NCI-H2107 (cell line): Measurements from ENCODE around the gene OR51B6.
"Not testable (repeated sequence)": the region's sequence is repeated elsewhere in the genome, so short reads cannot be mapped to it uniquely, and the experiment has no call there.

Experiments used
- DNase-seq: peaks from one replicate; lab custom pipeline; 2025; lab: John Stamatoyannopoulos, UW

The OR51B6 gene

GRCh38 chr11:5351208-5351607 lies at the start of gene OR51B6:
OR51B6 (plus strand) TSS chr11:5351508; CDS start chr11:5351508, 0 bp downstream.
- no peak for DNase-seq

GRCh38 chr11:5301846-5302245 lies 49.5 kb upstream of the OR51B6 start, which contains the start of gene OR51B4:
OR51B4 (minus strand) TSS chr11:5301946; CDS start chr11:5301946, 0 bp downstream.
- DNase-seq: no peak

GRCh38 chr11:5303626-5304025 lies 47.7 kb upstream of the OR51B6 start:
- no peak for DNase-seq

DNA sequence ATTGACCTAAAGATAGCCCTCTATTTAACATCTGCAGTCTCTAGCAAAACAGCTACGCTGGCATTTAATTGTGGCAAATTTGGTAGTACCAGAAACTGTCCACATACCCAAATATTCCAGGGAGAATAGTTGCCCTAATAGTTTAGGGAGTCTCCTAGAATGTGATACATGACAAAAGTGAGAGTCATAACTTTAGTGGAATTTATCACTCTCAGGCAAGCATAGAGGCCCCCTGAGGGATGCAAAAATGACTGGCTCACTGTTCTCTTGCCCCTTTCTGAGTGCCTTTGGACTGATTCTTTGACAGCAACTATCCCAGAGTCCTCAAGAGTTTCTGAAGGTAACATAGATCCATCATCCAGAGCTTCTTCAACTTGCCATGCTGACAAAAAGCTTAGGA lies 47.3 kb upstream of the OR51B6 start:
- no peak for DNase-seq

GRCh38 chr11:5307256-5308019 lies 43.9 kb upstream of the OR51B6 start:
- DNase-seq: no peak

- DNase-seq: no peak
Observed at GRCh38 chr11:5310423-5310822, 40.9 kb upstream of the OR51B6 start.

GRCh38 chr11:5313326-5314023 lies 37.8 kb upstream of the OR51B6 start:
- DNase-seq: not testable (repeated sequence)

DNA sequence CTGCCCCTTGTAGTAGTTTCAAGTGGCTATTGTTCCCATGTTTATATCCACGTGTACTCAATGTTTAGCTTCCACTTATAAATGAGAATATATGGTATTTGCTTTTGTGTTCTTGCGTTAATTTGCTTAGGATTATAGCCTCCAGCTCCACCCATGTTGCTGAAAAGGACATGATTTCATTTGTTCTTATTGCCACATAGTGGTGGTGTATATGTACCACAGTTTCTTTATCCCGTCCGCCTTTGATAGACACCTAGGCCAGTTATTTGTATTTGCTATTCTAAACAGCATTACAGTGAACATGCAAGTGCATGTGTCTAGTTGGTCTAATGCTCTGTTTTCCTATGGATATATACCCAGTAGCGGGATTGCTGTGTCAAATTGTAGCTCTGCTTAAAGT lies 34.0 kb upstream of the OR51B6 start:
- DNase-seq: no peak

DNA sequence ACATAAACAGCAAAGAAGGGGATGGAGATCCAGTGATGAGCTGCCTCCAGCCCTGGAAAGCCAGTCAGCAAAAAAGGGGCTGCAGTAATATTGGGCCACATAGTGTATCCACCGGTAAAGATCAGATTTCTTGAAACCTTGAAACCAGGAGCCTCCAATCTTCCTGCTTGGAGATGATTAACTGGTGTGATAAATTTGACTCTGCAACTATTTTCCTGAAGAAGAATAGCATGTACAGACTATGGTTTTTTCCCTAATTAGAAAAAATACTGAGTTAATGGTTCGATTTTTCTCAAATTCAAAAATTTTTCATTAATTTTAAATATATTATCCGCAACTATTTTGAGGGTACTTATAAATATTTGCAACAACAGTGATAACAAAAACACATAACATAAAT lies 27.1 kb upstream of the OR51B6 start, which contains the start of gene OR51B2:
OR51B2 (minus strand) TSS at position 101 of the 400 bp plus-strand sequence; CDS start at position 101, 0 bp downstream.
- DNase-seq: no peak

- no peak for DNase-seq
Observed at GRCh38 chr11:5335170-5335569, 16.1 kb upstream of the OR51B6 start.

DNA sequence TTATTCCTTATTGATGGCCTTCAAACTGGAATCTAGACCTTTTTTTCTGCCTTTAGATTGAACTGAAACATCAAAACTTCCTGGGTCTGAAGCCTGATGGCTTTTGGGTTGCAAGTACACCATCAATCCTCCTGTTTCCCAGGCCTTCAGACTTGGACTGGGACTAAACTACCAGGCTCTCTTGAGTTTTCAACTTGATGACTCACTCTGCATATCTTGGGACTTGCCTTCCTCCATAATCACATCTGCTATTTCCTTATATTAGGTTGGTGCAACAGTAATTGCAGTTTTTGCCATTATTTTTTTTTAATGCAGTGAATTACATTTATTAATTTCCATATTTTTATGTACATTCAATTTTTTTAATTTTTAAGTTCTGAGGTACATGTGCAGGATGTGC lies 15.0 kb upstream of the OR51B6 start:
- no peak for DNase-seq

DNA sequence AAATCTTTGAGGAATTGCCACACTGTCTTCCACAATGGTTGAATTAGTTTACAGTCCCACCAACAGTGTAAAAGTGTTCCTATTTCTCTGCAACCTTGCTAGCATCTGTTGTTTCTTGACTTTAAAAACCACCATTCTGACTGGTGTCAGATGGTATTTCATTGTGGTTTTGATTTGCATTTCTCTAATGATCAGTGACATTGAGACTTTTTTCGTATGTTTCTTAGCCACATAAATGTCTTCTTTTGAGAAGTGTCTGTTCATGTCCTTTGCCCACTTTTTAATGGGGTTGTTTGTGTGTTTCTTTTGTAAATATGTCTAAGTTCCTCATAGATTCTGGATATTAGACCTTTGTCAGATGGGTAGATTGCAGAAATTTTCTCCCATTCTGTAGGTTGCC lies 14.1 kb upstream of the OR51B6 start:
- not testable (repeated sequence) for DNase-seq

- no peak for DNase-seq
Observed at GRCh38 chr11:5339771-5340322, 11.5 kb upstream of the OR51B6 start.

DNA sequence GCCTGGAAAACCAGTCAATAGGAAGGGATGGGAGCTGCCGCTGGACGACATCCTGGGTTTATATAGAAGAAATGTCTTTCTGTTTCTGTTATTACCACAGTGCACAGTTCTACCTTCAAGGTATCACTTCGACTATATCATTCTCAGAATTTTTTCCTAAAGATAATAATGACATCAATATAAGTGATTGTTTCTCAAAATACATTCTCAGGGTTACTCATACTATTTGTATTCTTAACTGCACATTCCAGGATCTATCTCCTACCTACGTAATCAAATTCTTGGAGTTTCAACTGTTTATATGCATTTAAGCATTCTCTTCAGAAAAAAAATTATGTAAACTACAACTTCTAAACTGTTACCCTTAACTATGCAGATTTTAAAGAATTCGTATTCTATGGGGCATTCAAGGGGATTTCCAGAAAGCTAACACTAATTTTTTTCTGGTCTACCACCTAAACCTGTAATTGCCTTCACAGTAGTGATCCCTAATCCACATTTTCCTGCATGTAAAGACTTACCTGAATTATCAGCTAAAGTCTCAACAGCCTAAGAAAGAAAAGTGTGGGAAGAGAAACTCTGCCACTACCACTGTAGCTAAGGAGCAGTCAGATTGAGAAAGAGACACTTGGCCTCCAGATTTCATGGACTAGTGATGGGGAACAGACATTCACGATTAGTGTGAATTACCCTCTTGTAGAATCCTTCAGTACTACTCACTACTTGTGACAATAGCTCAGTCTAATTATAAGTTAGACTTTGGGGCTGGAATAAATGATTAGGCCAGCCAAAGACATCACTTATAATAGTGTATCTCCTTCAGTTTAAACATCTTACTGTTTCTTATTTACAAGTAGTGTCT lies 7.6 kb upstream of the OR51B6 start, which contains the start of gene OR51B5:
OR51B5 (minus strand) TSS at position 51 of the 862 bp plus-strand sequence; CDS start at position 51, 0 bp downstream.
- DNase-seq: no peak

- DNase-seq: no peak
Observed at GRCh38 chr11:5345831-5346230, 5.5 kb upstream of the OR51B6 start.

GRCh38 chr11:5348551-5349194 lies 2.6 kb upstream of the OR51B6 start:
- DNase-seq: no peak

- DNase-seq: no peak
Observed at GRCh38 chr11:5349550-5349949, 1.8 kb upstream of the OR51B6 start.

DNA sequence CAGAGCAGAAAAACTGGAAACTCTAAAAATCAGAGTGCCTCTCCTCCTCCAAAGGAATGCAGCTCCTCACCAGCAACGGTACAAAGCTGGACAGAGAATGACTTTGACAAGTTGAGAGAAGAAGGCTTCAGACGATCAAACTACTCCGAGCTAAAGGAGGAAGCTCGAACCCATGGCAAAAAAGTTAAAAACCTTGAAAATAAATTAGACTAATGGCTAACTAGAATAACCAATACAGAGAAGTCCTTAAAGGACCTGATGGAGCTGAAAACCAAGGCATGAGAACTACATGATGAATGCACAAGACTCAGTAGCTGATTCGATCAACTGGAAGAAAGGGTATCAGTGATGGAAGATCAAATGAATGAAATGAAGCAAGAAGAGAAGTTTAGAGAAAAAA lies 4.7 kb downstream of the OR51B6 start:
- DNase-seq: not testable (repeated sequence)

DNA sequence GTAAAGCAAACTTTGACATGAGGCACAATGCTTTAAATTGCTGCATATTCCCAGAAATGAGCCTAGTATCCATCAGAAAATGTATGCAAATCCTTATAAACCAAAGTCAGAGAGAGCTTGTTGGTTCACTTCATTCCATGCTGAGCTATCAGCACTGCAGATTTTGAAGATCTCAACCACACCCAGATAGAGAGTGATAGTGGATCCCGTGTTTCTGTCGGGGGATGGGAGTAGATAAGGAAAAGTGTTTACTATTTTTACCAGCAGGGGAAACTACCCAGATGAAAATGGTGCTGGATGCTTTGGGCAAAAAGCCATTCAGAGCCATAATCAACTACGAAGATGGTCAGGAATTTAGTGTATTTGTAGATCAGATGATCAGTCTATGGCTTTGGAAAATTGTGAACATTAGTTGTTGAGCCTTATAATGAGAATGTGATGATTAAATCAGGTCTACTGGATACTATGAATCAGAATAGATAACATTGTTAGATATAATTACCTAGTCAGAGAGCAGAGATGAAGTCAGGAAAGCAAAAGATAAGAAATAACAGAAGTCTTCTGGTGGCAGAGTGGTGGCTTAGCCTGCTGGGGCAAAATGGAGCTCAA lies 10.8 kb downstream of the OR51B6 start:
- DNase-seq: no peak

DNA sequence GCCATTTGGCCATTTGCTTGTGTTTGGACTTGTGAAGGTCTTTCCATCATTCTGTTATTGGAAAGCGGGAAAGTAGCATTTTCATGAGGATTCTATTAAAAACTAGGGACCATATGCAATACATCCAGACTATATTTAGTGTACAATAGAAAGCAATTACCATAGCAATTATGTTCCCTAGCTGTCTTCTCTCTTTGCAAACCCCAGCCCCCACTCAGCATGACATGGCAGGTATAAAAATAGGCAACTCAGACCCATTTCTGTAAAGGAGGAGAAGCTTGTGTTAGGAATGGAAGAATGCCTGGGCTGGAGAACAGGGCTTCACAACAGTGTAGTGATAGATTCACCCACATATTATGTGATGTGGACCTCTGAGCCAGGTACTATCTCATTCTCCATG lies 12.4 kb downstream of the OR51B6 start:
- DNase-seq: no peak

GRCh38 chr11:5364214-5364613 lies 12.9 kb downstream of the OR51B6 start:
- DNase-seq: no peak
